K562 (cell line): ENCODE measurements around the gene MAP3K13. TPM values are rescaled to one million over a fixed set of nuclear protein-coding genes. Genes with fewer than 3 reads are reported as not detected.

Experiments used
- BCL6 ChIP-seq: fragments of 250-450 bp; sonication (Bioruptor Pico); IDR thresholded peaks from 2 replicates; pipeline ENCODE4 v1.4.0; 2020
- CBFA2T2 ChIP-seq: fragments of 450-650 bp; conservative IDR thresholded peaks from 2 replicates; pipeline ENCODE4 v1.6.1; 2017; ENCODE audit warnings: mild to moderate bottlenecking
- CBX8 ChIP-seq: fragments of 200-600 bp; sonication (generic); IDR thresholded peaks from 2 replicates; pipeline ENCODE4 v1.6.1; 2012; ENCODE audit warnings: borderline replicate concordance, mixed run types, low read depth, mild to moderate bottlenecking, moderate library complexity, mixed read lengths, low read length, control low read depth, inconsistent platforms; ENCODE audit not compliant: poor library complexity, severe bottlenecking; ENCODE audit errors: extremely low read depth
- CEBPB ChIP-seq: fragments of 450-650 bp; IDR thresholded peaks from 2 replicates; pipeline ENCODE4 v1.6.1; 2016; ENCODE audit warnings: missing genetic modification characterization, missing compliant biosample characterization
- CEBPG ChIP-seq, 3 experiments: fragments of 200-800 bp in 1 of 3; sonication (Bioruptor generic) in 1 of 3; sonication (generic) in 1 of 3; formaldehyde crosslinking in 1 of 3; IDR thresholded peaks in 2 of 3; conservative IDR thresholded peaks in 1 of 3; 2 replicates each; pipeline versions ENCODE4 v1.6.1 to v1.8.0; 2016 to 2022; ENCODE audit warnings: missing compliant biosample characterization in 2 of 3, missing genetic modification characterization in 2 of 3, mild to moderate bottlenecking in 1 of 3, missing genetic modification reagents in 1 of 3
- ETV6 ChIP-seq, 3 experiments: fragments of 150-350 bp in 1 of 3; sonication (generic) in 1 of 3; formaldehyde crosslinking in 1 of 3; IDR thresholded peaks; 2 replicates each; pipeline versions ENCODE4 v1.6.1 to v1.8.0; 2014 to 2022; ENCODE audit warnings: borderline replicate concordance in 2 of 3, low read depth in 2 of 3, antibody characterized with exemption in 1 of 3, low read length in 1 of 3, mild to moderate bottlenecking in 1 of 3, missing genetic modification reagents in 1 of 3
- FOXM1 ChIP-seq, 2 experiments: fragments of 450-650 bp in 1 of 2; sonication (generic) in 1 of 2; formaldehyde crosslinking in 1 of 2; IDR thresholded peaks; 2 replicates each; pipeline versions ENCODE4 v1.6.1 to v1.9.0; 2017 to 2022; ENCODE audit warnings: low read depth in 2 of 2, mild to moderate bottlenecking in 2 of 2, missing genetic modification reagents in 1 of 2, moderate library complexity in 1 of 2
- GTF2A2 ChIP-seq: IDR thresholded peaks from 2 replicates; pipeline ENCODE4 v1.6.1; 2016; ENCODE audit warnings: mild to moderate bottlenecking, missing genetic modification characterization, missing compliant biosample characterization
- JUNB ChIP-seq: fragments of 450-650 bp; formaldehyde crosslinking; conservative IDR thresholded peaks from 2 replicates; pipeline ENCODE4 v1.4.0; 2020; ENCODE audit warnings: mild to moderate bottlenecking
- NCOA1 ChIP-seq: fragments of 450-650 bp; IDR thresholded peaks from 2 replicates; pipeline ENCODE4 v1.6.1; 2016; ENCODE audit warnings: low read depth
- PHF8 ChIP-seq: fragments of 200-600 bp; sonication (generic); IDR thresholded peaks from 2 replicates; pipeline ENCODE4 v1.6.1; 2012; ENCODE audit warnings: mixed run types, mild to moderate bottlenecking, inconsistent platforms, low read length, moderate library complexity, borderline replicate concordance
- RFX1 ChIP-seq: fragments of 450-650 bp; IDR thresholded peaks from 2 replicates; pipeline ENCODE4 v1.6.1; 2016; ENCODE audit warnings: mild to moderate bottlenecking, moderate library complexity
- SAFB ChIP-seq: fragments of 200-400 bp; formaldehyde crosslinking; IDR thresholded peaks from 2 replicates; pipeline ENCODE4 v1.6.1; 2017; ENCODE audit warnings: low read depth, low read length, borderline replicate concordance
- SFPQ ChIP-seq: fragments of 200-400 bp; formaldehyde crosslinking; IDR thresholded peaks from 2 replicates; pipeline ENCODE4 v1.6.1; 2017; ENCODE audit warnings: mild to moderate bottlenecking, low read depth, low read length, moderate library complexity
- SIN3A ChIP-seq, 2 experiments: fragments of 150-350 bp in 1 of 2; IDR thresholded peaks; 2 replicates each; pipeline ENCODE4 v1.6.1; 2011 to 2016; ENCODE audit warnings: borderline replicate concordance in 2 of 2, low read depth in 2 of 2, low read length in 2 of 2, mild to moderate bottlenecking in 2 of 2, moderate library complexity in 2 of 2; ENCODE audit not compliant: control insufficient read depth in 1 of 2
- TSC22D4 ChIP-seq: fragments of 450-650 bp; IDR thresholded peaks from 2 replicates; pipeline ENCODE4 v1.6.1; 2016; ENCODE audit warnings: missing genetic modification characterization, missing biosample characterization, control low read depth
- ZBED1 ChIP-seq: IDR thresholded peaks from 2 replicates; pipeline ENCODE4 v1.6.1; 2014
- ZBTB8A ChIP-seq: fragments of 450-650 bp; IDR thresholded peaks from 2 replicates; pipeline ENCODE4 v1.6.1; 2018; ENCODE audit warnings: mild to moderate bottlenecking, moderate library complexity; ENCODE audit not compliant: partially characterized antibody
- ZNF592 ChIP-seq: fragments of 450-650 bp; IDR thresholded peaks from 2 replicates; pipeline ENCODE4 v1.6.1; 2017; ENCODE audit warnings: antibody characterized with exemption, mild to moderate bottlenecking
- ZNF644 ChIP-seq: fragments of 200-800 bp; sonication (Bioruptor generic); IDR thresholded peaks from 2 replicates; pipeline ENCODE4 v1.6.1; 2016; ENCODE audit warnings: low read depth, missing genetic modification characterization, missing compliant biosample characterization
- polyA plus RNA-seq, 8 experiments: library from polyadenylated mRNA; depleted of rRNA in 4 of 8; stranded (reverse) in 5 of 8; unstranded in 3 of 8; fragments of >200 nt; fragmentation: Nextera tagmentation in 2 of 8; fragmentation: Illumina TruSeq in 1 of 8; extraction: Ambion mirVana in 2 of 8; extraction: Trizol in 1 of 8; gene quantifications; 2 replicates each; pipeline versions ENCODE4 v1.2.1 to v1.2.3, GENCODE V29; 2011 to 2014; ENCODE audit warnings: inconsistent platforms in 1 of 8, missing spikeins in 1 of 8
- total RNA-seq, 7 experiments: library from RNA; depleted of rRNA in 6 of 7; stranded (reverse); fragments of >200 nt in 6 of 7; fragmentation: Illumina TruSeq in 2 of 7; extraction: Trizol in 2 of 7; gene quantifications; 2 replicates each; pipeline versions ENCODE4 v1.2.1 to v1.2.3, GENCODE V29; 2011 to 2021; ENCODE audit warnings: low replicate concordance in 1 of 7

MAP3K13 gene
- total and polyA plus RNA-seq, 9 of the 15 experiments (the other 6 are each of a cell fraction or from before 2014, with no cell fraction given) = 0.04 to 0.32 (median 0.15) TPM; not detected in 2

DNA sequence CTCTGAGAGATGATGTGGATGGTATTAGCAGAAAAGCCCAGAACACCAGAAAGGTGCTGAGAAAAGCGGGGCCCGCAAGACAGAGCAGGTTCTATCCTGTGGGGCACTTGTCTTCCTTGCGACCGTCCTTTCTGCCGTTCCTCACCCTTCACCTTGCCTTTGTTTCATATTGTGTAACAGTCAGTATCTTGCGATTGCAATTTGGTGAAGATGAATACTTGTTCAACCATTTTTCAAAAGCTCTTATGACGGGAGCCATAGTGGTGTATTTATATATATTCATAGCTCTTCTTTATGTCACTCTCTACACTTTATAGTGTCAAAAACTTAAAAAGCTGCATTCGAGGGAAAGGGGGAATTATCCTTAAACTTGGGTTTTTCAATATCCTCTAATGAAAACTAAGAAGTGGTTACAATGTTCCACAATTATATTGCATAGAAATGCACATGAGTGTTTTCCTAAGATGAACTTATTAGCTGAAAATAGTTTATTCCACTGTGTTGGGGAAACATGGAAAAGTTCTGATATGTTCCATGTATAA, 797 bp downstream of the MAP3K13 start (continued):
- TF ChIP-seq ZBED1 (no peak), SAFB (no peak), FOXM1 (IDR thresholded peaks at IDR 0.05; ENCODE audit: low read depth) (no peak), FOXM1 (CRISPR knock-in tag; IDR thresholded peaks at IDR 0.05; ENCODE audit: low read depth) (no peak), RFX1 (no peak), TSC22D4 (tag) (no peak), ETV6 (IDR thresholded peaks at IDR 0.05; ENCODE audit: borderline replicate concordance in 1 of 2, low read depth in 2 of 2, low read length in 1 of 2) (no peak), ETV6 (CRISPR knock-in tag; IDR thresholded peaks at IDR 0.05; ENCODE audit: borderline replicate concordance) (no peak), SFPQ (no peak), PHF8 (0 out of 2 replicates have a peak, but pooled peaks have one; percentile 3), ZNF592 (no peak), SIN3A (IDR thresholded peaks at IDR 0.05; ENCODE audit: borderline replicate concordance in 2 of 2, control insufficient read depth in 1 of 2, low read depth in 2 of 2, low read length in 2 of 2) (no peak), ZBTB8A (no peak), JUNB (no peak), ZNF644 (no peak), CEBPG (CRISPR knock-in tag; IDR thresholded peaks at IDR 0.05) (no peak), CEBPG (tag; conservative IDR thresholded peaks at IDR 0.05 in 1 of 2, IDR thresholded peaks at IDR 0.05 in 1 of 2) (peak in 1 of 2 experiments; percentile 54; a peak in 1 of 4 replicates), CBFA2T2 (no peak), CBX8 (peak; percentile 87), GTF2A2 (tag) (no peak), NCOA1 (no peak), CEBPB (tag) (peak; percentile 51; the same call in 1 of the 2 replicates), BCL6 (CRISPR knock-in tag) (no peak)
